ENCODE results near the gene ZMYM2. TPM values are rescaled to one million over a fixed set of nuclear protein-coding genes. Genes with fewer than 3 reads are reported as not detected.

ZMYM2 gene
- 203 and 303 TPM in 2 replicates for total RNA-seq (ENCODE audit: low replicate concordance)

DNA sequence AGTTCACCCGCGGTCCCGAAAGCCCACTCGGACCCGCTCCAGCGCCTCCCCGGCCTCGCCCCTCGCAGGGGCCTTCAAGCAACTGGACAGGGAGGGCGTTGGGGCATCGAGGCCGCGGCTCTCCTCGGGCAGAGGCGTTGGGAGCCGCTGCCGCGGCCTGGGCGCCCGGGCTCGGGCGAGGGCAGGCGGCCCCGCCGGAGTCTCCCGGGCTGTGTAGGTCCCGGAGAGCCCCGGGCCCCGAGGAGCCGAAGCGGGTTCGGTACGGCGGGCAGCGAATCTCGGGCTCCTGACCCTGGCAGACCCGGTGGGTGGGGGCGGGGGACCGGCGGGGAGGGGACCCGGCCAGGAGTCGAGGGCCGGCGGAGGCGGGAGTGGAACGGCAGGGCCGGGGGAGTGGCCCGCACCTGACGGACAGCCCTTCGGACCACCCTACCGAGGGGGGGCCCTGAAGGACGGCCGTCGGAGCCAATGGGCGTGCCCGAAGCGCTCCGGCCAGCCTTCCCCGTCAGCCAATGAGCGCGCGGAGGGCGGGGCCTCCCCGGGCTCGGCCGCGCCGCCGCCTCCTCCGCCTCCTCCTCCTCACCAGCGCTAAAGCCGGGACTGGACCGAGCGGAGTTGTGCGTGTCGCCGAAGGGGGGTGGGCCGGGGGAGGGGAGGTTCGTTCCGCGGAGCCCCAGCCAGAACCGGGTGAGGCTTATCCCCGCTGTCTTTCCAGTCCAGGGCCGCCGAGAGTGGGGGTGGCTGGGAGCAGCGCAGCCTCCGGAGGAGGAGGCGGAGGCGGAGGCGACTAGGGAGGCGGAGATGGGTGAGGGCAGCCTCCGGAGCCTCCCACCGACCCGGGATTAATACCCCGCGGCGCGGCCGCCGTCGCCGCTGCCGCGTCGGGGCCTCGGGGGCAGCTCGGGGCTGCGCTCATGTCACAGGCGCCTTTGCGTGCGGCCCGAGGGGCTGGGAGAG is at the start of gene ZMYM2:
TSS of gene ZMYM2 (plus strand) at position 573 of the 957 bp plus-strand sequence. CDS start 34,346 bp downstream, outside the sequence.
- peak within 1 kb of the TSS; percentile 93 for H3K27ac ChIP-seq
- Mint-ChIP-seq H3K27me3 (ENCODE audit: insufficient read depth, low read depth) (no peaks in the 10 kb centered on the region), H3K4me1 (peaks cover 19% of the 10 kb centered on the region), H3K36me3 (peaks cover 7% of the 10 kb centered on the region), H3K27ac (peak within 1 kb of the TSS; percentile 96), H3K4me3 (peak within 1 kb of the TSS; percentile 98), H3K9me3 (peaks cover 2% of the 10 kb centered on the region)
- H4K20me1 ChIP-seq (ENCODE audit: low read depth) = peaks cover 38% of the 10 kb centered on the region
- peak within 1 kb of the TSS; percentile 94 for H3K4me3 ChIP-seq
- H3K79me2 ChIP-seq (ENCODE audit: low read depth) = peaks cover 44% of the 10 kb centered on the region
- peak; percentile 99 for DNase-seq (ENCODE audit: low spot score)
- TF ChIP-seq EZH2phosphoT487 (IDR thresholded peaks at IDR 0.05) (no peak), EZH2 (IDR thresholded peaks at IDR 0.05) (no peak)
- TF ChIP-seq, protein P1, sequence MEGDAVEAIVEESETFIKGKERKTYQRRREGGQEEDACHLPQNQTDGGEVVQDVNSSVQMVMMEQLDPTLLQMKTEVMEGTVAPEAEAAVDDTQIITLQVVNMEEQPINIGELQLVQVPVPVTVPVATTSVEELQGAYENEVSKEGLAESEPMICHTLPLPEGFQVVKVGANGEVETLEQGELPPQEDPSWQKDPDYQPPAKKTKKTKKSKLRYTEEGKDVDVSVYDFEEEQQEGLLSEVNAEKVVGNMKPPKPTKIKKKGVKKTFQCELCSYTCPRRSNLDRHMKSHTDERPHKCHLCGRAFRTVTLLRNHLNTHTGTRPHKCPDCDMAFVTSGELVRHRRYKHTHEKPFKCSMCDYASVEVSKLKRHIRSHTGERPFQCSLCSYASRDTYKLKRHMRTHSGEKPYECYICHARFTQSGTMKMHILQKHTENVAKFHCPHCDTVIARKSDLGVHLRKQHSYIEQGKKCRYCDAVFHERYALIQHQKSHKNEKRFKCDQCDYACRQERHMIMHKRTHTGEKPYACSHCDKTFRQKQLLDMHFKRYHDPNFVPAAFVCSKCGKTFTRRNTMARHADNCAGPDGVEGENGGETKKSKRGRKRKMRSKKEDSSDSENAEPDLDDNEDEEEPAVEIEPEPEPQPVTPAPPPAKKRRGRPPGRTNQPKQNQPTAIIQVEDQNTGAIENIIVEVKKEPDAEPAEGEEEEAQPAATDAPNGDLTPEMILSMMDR (IDR thresholded peaks at IDR 0.05) = no peak
- H3K9ac ChIP-seq = peak within 1 kb of the TSS; percentile 70
- peaks cover 21% of the 10 kb centered on the region for H3K36me3 ChIP-seq
- peaks cover 41% of the 10 kb centered on the region for H3F3A ChIP-seq (ENCODE audit: low read depth)
- H2AFZ ChIP-seq (replicated peaks) = peak within 1 kb of the TSS; percentile 76
- H3K4me2 ChIP-seq = peak within 1 kb of the TSS; percentile 97
- peaks cover 5% of the 10 kb centered on the region for H3K9me3 ChIP-seq (ENCODE audit: low read depth)
- peaks cover 20% of the 10 kb centered on the region for H3K4me1 ChIP-seq
- no peaks in the 10 kb centered on the region for H3K27me3 ChIP-seq

DNA sequence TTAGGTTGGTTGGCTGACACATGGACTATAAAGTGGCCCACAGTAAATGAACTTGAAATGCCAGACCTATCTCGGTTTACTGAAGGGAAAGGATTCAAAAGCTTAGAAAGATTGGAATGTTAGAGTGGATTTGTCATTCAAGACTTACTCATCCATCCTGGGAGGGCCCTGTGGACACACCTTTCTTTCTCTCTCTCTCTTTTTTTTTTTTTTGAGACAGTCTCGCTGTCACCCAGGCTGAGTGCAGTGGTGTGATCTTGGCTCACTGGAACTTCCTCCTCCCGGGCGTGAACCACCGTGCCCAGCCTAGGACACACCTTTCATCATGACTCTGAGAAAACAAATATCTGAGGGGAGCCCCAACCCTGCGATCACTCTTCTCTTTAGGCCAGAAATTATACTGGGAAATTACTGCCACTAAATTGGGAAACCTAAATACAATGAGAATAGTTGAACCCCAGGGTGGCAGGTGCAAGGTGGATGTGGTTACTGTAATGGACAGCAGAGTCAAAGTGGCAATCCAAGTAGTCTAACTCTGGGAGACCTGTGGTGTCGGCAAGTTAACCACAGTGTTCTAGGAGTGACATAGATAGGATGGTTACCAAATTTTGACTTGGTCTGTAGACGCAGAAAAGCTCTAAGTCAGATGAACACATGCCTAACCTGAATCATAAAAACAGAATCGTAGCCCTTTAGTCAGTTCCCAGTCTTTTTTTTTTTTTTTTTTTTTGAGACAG is 48.0 kb upstream of the ZMYM2 start:
- Mint-ChIP-seq H3K9me3 (no peaks in the 10 kb centered on the region), H3K4me1 (no peaks in the 10 kb centered on the region), H3K4me3 (no peak overlapping the region), H3K27ac (no peak overlapping the region), H3K27me3 (ENCODE audit: insufficient read depth, low read depth) (peaks cover 2% of the 10 kb centered on the region), H3K36me3 (no peaks in the 10 kb centered on the region)
- no peaks in the 10 kb centered on the region for H3K4me1 ChIP-seq
- DNase-seq (ENCODE audit: low spot score) = no peak
- no peak overlapping the region for H3K9ac ChIP-seq
- H3K79me2 ChIP-seq (ENCODE audit: low read depth) = no peaks in the 10 kb centered on the region
- H3K4me2 ChIP-seq = no peak overlapping the region
- H3F3A ChIP-seq (ENCODE audit: low read depth) = no peaks in the 10 kb centered on the region
- H4K20me1 ChIP-seq (ENCODE audit: low read depth) = no peaks in the 10 kb centered on the region
- no peak for TF ChIP-seq EZH2 (IDR thresholded peaks at IDR 0.05)
- no peak for TF ChIP-seq EZH2phosphoT487 (IDR thresholded peaks at IDR 0.05)
- TF ChIP-seq, protein P1 (IDR thresholded peaks at IDR 0.05) = no peak
- H3K27me3 ChIP-seq = no peaks in the 10 kb centered on the region
- H3K36me3 ChIP-seq = no peaks in the 10 kb centered on the region
- no peak overlapping the region for H3K27ac ChIP-seq
- no peak overlapping the region for H2AFZ ChIP-seq (replicated peaks)
- no peaks in the 10 kb centered on the region for H3K9me3 ChIP-seq (ENCODE audit: low read depth)
- no peak overlapping the region for H3K4me3 ChIP-seq

DNA sequence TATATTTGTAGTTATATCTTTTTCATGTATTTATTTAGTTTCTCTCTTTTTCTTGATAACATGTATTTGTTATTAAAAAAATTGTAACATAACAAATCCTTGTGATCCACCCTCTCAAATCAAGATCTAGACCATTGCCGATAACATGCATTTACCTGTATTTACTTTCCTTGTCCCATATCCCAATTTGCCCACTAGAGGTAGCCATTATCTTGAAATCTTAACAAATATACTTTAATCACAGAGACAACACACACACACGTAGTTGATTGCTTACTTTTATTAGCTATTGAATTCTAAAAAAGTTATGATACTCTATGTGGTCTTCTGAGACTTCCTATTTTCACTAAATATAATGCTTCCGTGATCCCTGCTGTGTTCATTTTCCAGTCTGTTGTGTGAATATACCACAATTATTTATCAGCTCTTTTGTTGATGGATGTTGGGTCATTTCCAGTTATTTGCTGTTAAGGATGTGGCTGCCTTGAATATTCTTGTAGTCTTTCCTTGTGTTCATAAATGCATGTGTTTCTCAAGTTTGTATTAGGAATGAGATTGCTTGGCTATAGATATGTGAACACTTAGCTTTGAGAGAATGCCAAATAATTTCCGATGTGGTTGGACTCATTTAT is 31.3 kb upstream of the ZMYM2 start:
- Mint-ChIP-seq H3K4me1 (no peaks in the 10 kb centered on the region), H3K4me3 (no peak overlapping the region), H3K27ac (no peak overlapping the region), H3K27me3 (ENCODE audit: insufficient read depth, low read depth) (no peaks in the 10 kb centered on the region), H3K9me3 (peaks cover 2% of the 10 kb centered on the region), H3K36me3 (no peaks in the 10 kb centered on the region)
- DNase-seq (ENCODE audit: low spot score) = peak; percentile 22
- H3K27me3 ChIP-seq = no peaks in the 10 kb centered on the region
- H3K4me1 ChIP-seq = no peaks in the 10 kb centered on the region
- TF ChIP-seq, protein P1 (IDR thresholded peaks at IDR 0.05) = peak; percentile 54
- no peak for TF ChIP-seq EZH2 (IDR thresholded peaks at IDR 0.05)
- no peak for TF ChIP-seq EZH2phosphoT487 (IDR thresholded peaks at IDR 0.05)
- peak overlapping the region; percentile 56 for H2AFZ ChIP-seq (replicated peaks)
- H3K9ac ChIP-seq = no peak overlapping the region
- H3F3A ChIP-seq (ENCODE audit: low read depth) = no peaks in the 10 kb centered on the region
- no peaks in the 10 kb centered on the region for H3K9me3 ChIP-seq (ENCODE audit: low read depth)
- H3K4me3 ChIP-seq = no peak overlapping the region
- no peaks in the 10 kb centered on the region for H3K36me3 ChIP-seq
- H3K27ac ChIP-seq = no peak overlapping the region
- H3K4me2 ChIP-seq = no peak overlapping the region
- H4K20me1 ChIP-seq (ENCODE audit: low read depth) = no peaks in the 10 kb centered on the region
- H3K79me2 ChIP-seq (ENCODE audit: low read depth) = no peaks in the 10 kb centered on the region
